HL-60/S4 (cell line): ENCODE data around the gene TMC4.
"Not testable (repeated sequence)": the region's sequence is repeated elsewhere in the genome, so short reads cannot be mapped to it uniquely, and the experiment has no call there.

ENCODE experiments used
- in situ Hi-C: fragments of 300-500 bp; cut with MboI; formaldehyde crosslinking; loops from 2 replicates; pipeline ENCODE4 v1.14.3; 2022; ENCODE audit warnings: low sequenced_read_pairs

The TMC4 gene

DNA sequence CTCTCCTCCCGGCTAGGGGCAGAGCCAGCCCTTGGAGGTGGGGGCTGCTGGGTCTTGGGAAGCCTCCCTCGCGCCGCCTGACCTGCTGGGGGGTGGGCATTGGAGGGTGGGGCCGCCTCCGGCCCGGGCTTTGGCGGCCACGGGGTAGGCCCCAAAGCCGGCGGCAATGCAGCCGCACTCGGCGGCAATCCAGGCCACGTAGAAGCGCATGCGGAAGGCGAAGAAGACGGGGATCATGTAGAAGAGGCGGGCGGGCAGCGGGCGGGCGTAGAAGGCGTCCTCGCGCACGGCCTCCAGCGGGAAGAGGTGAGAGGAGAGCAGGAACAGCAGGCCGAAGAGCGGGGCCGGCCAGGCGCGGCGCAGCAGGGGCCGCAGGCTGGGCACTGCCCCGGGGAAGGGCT, 7.7 kb upstream of the TMC4 start:
- in situ Hi-C loops = no loop called here

DNA sequence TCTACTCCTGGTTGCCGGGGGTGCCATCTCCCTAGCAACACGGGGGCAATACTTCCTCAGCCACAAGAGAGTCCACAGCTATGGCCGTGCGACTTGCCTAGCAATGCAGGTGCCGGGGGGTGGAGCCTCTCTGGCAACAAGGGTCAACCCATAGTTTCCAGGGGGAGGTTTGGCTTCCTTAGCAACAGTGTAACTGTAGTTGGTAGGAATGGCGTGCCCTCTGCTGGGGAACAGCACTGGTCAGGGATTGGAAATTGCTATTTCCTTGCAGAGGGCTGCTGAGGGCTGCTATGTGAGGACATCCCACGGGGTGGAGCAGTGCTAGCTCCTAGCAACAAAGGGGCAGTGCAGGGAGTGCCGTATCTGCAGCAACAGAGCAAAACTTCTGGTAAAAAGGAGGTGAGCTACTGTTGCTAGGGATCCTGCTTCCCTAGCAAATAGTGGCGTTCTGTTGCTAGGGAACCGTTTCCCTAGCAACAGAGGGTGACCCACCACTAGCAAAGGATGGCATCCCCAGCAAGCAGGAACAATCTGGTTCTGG, 7.0 kb upstream of the TMC4 start:
- in situ Hi-C loops = no loop called here

DNA sequence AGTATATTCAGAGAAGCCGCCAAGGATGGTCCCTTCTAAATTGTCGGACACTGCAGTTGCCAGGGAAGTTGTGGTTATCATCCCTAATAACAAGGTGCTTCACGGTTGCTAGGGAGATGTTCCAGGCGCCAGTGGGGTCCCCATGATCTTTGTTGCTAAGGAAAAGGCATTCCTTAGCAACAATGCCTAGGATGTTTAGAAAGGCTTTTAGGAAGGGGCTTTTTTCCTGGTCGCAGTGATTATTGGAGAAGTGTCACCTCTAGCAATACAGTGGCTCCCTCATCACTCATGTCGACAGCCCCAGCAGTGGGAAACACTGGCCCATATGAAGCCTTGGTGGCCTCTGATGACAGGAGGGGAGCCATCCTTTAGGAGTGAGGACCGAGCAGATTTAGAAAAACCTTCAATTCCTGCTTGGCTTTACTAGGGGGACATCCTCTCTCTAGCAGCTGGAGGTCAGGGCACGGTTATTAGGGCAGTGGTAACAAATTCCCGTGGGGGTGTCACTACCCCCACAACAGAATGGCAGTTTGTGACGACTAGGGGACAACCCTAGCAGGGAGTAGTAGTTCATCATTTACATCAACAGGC, 6.4 kb upstream of the TMC4 start:
- in situ Hi-C loops = no loop called here

DNA sequence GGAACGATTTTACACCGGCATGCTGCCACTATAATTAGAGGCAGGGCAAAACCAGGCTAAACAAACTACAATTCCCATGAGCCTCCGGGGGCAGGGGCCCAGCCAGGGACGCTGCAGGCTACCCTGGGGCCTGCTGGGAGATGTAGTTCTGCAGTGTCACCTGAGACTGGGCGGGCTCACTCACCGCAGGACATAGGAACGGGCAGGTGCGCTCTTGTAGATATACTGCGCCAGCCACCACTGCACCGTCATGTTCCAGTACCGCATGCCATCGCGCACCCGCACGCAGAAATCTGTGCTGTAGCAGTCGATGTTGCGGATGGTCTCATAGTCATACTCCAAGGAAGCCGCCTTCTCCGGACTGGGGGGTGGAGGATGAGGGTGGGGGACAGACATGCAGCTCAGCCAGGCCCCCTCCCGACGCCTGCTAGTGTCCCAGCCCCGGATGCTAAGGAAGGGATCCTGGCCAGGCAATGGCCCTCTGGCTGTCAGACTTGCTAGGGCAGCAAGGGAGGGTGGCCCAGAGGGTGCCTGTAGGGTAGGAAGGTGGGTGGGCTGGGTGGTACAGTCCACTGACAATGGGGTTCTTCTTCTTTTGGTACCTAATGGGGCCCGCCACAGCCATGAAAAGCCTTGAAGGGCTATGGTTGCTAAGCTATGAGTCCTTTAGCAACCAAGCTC, 5.8 kb upstream of the TMC4 start:
- in situ Hi-C loops = no loop called here

DNA sequence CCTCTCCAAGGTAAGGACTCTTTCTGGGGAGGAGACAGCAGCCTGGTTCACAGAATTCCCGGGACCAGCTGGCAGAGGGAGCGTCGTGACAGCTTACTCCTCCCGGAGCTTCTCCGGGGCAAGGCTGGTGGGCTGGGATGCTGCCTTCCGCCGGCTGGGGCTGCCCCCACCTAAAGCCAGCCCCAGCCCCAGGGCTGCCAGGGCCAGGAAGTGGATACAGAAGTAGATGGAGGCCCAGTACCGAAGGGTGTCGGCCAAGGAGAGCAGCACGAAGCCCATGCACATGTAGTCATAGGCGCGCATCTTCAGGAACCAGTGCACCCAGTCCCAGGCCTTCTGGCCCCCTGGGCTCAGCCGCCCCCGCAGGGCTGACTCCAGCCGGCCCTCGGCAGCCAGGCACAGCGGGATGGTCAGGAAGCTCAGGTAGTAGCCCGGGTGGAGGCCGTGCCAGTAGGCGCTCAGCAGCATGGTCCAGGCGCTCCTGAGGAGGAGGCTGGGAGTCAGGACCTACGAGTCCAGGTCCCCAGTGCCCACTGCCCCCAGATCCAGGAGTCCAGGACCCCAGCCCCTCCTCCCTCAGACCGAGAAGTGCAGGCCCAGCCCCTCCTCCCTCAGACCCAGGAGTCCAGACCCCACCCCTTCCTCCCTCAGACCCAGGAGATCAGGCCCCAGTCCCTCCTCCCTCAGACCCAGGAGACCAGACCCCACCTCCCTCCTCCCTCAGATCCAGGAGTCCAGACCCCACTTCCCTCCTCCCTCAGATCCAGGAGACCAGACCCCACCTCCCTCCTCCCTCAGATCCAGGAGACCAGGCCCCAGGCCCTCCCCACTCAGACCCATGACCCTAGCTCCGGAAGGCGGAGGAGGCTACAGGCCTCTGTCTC, 1.2 kb upstream of the TMC4 start:
- in situ Hi-C loops = no loop called here

DNA sequence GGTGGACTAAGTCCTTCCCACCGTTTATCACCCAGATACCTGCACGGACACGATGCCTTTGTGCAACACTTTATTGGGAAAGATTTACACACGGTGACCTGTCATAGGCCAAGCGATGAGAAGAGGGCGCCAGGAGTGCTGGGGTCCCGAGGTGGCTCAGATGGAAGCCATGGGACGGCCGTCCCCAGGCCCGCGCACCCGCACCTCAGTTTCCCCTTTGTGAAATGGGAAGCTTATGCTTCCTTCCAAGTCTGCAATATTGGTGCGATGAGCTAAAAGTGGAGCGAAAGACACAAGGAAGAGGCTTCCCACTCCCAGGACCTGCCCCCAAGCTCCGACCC, 369 bp upstream of the TMC4 start:
- in situ Hi-C loops = no loop called here

DNA sequence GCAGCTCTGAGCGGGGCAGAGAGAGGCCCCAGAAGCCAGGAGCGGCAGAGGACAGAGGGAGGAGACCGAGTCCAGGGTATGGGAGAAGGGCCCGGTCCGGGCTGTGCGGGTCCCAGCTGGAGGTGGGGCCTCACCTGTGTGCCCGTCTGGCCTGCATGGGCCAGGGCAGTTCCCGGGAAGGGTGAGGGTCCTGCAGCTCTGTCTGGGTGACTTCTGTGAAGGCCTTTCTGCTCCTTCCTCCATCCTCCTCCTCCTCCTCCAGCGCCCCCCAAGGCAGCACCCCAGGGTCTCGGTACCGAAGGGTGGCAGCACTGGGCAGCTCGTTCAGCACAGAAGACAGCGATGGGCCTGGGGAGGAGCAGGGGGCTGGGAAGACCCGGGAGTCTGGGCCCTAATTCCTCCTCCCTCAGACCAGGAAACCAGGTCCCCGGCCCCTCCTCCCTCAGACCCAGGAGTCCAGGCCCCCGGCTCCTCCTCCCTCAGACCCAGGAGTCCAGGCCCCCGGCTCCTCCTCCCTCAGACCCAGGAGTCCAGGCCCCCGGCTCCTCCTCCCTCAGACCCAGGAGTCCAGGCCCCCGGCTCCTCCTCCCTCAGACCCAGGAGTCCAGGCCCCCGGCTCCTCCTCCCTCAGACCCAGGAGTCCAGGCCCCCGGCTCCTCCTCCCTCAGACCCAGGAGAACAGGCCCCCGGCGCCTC, 1.1 kb downstream of the TMC4 start:
- in situ Hi-C loops = not testable (repeated sequence)

DNA sequence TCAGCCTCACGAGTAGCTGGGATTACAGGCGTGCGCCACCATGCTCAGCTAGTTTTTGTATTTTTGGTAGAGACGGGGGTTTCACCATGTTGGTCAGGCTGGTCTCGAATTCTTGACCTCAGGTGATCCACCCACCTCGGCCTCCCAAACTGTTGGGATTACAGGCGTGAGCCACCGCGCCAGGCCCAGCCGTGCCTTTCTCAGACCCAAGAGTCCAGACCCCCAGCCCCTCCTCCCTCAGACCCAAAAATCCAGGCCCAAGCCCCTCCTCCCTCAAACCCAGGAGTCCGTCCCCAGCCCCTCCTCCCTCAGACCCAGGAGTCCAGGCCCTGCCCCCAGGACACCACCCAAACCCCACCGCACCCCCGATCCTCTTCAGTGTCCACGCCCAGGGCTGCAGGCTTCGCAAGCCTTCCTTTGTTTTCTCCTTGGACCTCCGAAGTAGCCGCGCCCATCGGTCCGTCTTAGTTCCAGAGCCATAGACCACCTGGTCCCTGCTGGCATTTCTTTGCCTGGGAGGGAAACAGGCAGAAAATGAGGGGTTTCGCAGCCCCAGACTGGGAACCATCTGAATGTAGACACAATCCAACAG, 3.7 kb downstream of the TMC4 start:
- in situ Hi-C loops = no loop called here

DNA sequence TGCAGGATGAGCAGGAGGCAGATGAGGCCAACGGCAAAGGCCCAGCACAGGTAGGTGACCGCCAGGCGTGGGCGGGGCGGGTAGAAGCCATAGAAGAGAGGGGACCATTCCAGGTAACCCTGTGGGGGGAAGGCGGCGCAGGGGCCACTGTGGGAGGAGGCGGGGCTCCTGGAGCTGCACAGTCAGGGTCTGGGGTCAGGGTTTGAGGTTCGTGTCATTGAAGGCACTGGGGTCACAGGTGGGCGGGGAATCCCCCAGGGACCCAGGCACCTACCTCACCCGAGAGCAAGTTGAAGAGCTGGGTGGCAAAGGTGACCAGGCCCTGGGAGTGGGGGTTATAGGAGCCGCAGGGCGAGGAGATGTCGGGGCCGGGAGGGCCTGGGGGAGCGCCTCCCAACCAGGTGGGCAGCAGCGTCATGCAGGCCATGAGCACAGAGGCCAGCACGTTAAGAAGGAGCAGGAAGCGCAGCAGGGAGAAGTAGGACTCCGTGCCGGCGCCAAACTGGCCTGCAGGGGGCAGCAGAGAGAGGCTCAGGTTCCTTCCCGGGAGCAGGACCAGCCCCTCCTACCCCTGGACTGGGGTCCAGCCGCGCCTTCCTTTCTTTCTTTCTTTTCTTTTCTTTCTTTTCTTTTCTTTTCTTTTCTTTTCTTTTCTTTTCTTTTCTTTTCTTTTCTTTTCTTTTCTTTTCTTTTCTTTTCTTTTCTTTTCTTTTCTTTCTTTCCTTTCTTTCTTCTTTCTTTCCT, 4.6 kb downstream of the TMC4 start:
- in situ Hi-C loops = no loop called here

DNA sequence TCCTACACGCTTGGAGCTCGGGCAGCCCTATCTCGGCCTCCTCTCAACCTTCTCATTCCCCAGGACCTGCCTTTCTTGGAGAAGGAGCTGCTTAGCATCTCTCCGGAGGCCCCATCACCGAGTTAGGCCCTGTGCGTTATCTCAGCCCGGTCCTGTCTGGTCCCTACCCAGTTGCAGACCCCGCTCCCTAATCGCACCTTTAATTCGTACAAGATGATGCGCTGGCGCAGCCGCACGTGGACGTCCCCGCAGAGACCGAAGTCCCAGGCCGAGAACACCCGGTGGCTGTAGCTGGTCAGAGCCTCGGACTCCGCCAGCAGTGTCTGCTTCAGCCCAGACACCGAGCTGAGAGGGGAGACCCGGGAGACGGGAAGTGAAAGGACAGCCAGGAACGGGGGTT, 7.7 kb downstream of the TMC4 start:
- in situ Hi-C loops = no loop called here

DNA sequence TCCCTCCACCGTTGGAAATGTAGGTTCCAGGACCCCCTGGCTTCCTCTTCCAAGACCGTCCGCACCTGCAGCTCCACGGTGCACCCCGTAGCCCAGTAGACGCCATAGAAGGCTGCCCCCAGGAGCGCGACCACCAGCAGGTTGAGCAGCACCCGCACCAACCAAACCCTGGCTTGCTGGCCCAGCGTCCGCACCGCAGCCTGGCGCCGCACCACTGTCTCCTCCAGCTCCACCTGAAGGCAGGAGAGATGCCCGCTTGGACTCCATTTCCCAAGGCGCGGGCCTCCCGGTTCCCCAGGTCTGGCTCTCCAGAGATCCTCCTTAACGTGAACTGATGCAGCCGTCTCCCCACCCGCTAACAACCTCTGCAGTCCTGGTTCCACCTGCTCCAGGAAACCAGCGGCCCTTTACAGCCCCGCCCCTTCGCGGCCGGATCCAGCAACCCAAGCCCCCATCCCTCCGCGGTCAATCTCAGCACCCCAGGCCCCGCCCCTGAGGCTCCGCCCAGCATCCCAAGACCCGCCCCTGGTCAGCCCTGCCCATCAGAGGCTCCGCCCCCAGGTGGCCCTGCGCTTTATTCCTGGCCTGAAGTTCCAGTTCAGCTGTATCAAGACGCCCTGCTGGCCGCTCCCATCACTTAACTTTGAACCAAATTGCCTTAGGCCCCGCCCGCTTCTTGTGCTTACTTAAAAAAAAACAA, 8.4 kb downstream of the TMC4 start:
- in situ Hi-C loops = no loop called here

DNA sequence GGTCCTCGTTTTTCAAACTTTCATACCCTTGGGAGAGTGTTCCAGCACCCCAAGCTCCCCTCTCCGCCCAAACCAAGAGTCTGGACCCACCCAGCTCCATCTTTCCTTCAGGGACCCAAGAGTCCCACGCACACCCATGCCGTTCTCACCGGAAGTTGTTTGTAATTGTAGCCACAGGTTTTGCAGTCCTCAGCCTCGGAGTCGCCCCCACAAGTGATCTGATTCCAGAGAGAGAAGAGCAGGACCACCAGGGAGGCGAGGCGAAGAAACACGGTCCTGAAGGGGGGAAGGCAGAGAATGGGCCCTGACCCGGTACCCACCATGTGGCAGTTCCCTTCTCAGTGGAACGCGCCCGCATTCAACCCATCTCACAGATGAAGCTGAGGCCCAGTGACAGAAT, 10.1 kb downstream of the TMC4 start:
- in situ Hi-C loops = no loop called here

DNA sequence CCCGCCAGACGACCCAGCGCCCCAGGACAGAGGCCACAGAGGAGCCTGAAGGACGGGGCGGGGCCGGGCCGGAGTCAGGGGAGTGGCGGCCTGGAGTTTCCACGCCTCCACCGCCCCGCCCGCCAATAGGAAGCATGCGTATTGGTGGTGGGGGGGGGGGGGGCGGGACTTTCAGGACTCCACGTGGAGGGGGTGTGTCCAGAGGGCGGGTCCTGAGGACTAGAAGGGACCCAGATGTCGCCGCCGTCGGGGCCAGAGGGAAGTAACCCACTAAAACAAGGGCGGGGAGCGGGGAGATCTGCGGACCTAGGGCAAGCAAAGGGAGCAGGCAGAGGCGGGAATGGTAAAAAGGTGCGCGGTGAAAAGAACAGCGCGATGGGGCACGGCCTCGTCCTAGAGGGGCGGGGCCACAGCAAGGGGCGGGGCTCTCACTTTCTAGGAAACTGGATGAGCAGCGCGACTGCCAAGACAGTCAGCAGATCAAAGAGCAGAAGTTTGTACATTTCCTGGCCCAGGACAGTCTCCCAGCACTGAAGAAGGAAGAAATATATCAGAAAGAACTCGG, 10.6 kb downstream of the TMC4 start:
- in situ Hi-C loops = no loop called here

DNA sequence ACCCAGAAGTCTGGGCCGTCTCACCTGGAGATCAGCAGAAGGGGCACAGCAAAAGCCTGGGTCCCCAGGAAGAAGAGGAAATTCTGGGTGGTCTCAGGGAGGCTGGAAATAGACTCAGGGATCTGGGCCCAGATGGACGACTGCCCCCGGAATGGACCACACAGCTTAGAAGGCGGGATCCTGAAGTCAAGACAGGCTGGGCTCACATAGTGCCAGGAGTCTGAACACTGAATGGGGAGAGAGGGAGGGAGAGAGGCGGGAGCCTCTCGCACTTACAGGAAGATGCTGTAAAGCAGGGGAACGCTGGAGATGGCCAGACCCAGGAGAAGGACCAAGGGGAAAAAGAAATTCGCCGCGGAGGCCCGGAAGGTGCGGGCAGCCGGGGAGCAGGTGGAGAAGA, 12.1 kb downstream of the TMC4 start:
- in situ Hi-C loops = no loop called here

DNA sequence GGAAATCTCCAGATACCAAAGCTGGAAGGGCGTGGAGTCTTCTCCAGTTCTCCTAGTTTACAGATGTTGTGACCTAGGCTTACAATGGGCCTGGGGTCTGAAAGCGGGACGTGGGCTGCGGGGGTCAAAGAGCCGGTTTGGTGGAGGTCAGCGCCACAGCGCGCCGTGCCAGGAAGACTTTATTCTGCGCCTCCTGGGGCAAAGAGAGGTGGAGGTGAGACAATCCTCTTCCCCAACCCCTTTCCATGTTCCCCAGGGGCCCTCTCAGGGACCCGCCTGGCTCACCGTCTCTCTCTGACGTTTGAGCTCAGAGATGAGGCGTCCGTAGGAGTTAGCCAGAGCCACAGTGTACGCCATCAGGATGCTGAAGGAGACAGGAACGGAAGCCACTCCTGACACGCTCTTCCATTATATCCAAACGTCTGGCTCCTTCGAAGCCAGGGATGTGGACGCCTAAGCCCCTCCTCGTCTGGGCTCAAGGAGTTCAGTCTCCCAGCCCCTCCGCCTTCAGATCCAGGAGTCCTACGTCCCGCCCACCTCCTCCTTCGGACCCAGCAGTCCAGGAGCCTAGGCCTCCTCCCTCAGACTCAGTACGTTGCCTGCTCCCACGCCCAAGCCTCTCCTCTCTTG, 12.7 kb downstream of the TMC4 start:
- in situ Hi-C loops = no loop called here

DNA sequence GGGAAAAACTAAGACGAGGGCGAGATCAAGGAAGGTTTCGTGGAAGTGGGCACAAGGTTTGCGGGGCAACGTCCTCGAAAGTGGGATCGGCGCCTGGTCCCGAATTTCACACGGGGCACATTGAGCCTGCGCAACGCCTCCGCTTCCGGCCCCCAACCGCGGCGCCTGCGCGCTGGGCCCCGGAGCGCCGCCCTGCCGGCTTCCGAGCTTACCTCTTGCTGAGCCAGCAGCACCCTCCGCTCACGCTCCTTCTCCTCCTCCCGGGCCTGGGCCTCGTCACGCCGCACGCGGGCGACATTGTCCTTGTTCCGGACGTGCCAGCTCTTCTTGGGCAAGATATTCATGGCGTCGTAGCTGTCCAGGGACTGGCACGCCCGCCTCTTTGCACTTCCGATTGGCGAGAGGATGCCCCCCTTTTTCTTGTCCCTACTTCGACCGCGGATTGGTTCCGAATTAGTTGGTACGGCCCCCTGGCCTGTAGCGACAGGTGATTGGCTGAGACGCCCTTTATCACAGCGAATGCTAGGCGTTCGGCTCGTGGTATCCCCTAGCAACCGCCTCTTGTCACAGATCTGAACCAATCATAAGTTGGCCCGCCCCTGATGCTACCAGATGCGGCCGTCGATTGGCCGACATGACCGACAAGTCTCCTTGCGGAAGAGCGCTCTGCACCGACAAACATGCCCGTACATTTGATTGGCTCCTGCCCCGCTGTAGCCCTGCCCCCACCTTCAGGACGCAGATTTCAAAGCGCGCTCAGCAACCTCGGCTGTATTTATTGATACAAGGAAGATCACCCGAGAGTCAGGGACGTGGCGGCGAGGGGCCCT, 13.4 kb downstream of the TMC4 start, which contains the start of gene LENG1:
Gene LENG1, minus strand, starts transcription at position 370 of the 830 bp plus-strand sequence. Its CDS starts 26 bp downstream, at position 344.
- in situ Hi-C loops = no loop called here

DNA sequence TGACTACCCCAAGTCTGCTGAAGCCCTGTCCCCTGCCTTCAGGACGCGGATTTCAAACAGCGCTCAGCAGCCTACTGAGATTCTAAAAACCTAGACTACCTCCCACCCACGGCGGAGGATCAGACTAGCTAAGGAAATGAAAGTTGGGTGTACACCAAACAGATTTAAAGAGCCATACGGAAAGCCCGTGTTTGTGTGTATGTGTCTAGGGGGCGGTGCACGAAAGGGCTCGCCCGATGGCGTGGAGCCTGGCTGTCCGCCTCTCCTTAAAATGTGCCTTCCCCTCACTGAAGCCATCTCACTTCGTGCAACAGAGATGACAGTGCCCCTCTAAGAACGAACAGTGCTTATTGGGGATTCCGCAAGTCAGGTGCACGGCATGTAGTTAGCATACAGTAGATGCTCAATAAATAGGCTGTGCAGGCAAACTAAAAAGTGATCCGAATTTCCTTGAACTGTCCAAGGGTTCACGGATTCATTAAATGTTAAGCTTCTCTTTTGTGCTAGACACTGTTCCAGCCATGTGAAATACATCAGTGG, 14.1 kb downstream of the TMC4 start:
- in situ Hi-C loops = no loop called here

DNA sequence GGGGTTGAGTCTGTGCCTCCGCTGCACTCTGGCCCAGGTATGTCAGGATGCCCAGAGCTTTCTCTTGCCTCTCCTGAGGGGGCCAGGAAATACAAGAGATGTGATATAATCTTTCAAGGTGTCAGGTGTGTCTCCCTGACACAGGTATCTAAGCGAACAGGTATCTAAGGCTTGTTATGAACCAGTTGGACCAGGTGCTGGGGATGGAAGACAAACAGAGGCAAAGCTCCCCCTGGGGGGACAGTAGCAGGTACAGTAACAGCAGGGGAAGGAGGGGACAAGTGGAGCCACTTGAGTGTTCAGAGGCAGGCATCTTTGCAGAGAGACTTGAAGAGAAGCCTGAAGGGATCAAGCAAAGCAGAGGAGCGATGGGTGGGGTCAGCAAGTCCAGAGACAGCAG, 16.0 kb downstream of the TMC4 start:
- in situ Hi-C loops = no loop called here
